TTC549 (cell line): Measurements from ENCODE around the gene KHDC3L.
"Not testable (repeated sequence)": the region's sequence is repeated elsewhere in the genome, so short reads cannot be mapped to it uniquely, and the experiment has no call there.

Source experiments
- FAIRE-seq: peaks from 2 replicates; lab custom pipeline; 2012; peaks lifted over from hg19 to GRCh38; lab: Jason Lieb, UNC

Gene KHDC3L

GRCh38 chr6:73369563-73369962 lies 7.1 kb downstream of the KHDC3L start, which contains the start of gene OOEP:
OOEP (minus strand) TSS chr6:73369897; CDS start chr6:73369792, 105 bp downstream.
- FAIRE-seq = no peak

DNA sequence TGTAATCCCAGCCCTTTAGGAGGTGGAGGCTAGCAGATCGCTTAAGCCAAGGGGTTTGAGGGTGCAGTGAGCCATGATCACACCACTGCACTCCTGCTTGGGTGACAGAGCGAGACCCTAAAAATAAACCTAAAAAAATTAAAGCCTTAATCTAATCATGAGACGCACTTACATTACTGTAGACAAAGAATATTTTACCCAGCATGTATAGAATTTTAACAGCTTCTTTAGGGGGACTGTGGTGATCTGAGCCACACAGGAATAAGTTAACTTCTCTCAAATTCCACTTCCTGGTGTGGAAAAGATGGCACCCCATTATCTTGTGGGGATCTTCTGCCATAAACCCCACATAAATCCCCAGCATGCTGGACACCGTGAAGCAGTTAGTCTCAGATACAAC lies 9.5 kb downstream of the KHDC3L start:
- no peak for FAIRE-seq

DNA sequence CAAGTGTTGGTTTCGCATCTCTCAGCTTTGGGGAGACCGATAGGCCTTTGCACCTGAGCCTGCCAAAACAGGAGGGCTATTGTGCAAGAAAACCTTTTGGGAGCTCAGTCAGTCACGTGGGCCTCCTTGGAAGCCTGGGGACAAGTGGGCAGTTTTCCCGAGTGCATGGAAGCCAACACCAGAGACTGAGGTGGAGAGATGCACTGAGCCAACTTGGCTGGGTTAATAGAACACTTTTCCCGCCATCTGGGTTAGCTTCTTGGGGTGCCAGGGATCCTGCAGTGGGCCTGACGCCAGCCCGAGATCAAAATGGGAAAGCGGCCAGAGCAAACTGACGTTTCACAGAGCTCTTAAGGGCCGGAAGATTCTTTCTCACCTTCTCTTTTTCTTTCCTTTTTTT lies 10.1 kb downstream of the KHDC3L start:
- no peak for FAIRE-seq

- FAIRE-seq = no peak
These were observed 12.8 kb downstream of the KHDC3L start for GRCh38 chr6:73375216-73375615.

DNA sequence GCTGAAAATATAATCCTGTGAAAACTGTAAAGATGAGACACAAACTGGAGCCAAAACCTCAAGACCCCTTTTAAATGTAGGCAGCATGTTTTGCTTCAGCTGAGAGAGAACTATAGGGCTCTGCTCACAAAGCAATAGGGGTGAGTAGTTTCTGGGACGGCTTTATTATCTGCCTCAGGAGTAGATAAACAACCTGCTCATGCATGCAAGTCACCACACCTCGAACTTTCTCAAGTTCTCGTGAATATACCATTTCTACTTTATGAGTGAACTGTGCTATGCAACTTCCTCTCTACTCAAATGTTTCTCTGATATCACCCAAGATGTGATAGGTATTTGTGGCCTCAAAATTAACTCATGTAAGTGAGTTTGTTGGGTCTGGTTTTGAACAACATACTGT lies 14.8 kb downstream of the KHDC3L start:
- no peak for FAIRE-seq

DNA sequence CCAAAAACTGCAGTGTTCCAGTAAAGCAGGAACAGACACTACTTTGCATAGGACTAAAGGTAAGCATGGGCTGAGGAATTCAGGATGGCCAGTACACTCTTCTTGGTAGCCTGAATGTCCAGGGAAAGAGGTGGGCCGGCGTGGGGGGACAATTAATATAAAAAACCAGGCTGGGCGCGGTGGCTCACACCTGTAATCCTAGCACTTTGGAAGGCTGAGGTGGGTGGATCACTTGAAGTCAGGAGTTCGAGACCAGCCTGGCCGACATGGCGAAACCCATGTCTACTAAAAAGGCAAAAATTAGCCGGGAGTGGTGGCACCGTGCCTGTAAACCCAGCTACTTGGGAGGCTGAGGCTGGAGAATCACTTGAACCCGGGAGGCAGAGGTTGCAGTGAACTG lies 19.1 kb downstream of the KHDC3L start:
- FAIRE-seq = not testable (repeated sequence)

DNA sequence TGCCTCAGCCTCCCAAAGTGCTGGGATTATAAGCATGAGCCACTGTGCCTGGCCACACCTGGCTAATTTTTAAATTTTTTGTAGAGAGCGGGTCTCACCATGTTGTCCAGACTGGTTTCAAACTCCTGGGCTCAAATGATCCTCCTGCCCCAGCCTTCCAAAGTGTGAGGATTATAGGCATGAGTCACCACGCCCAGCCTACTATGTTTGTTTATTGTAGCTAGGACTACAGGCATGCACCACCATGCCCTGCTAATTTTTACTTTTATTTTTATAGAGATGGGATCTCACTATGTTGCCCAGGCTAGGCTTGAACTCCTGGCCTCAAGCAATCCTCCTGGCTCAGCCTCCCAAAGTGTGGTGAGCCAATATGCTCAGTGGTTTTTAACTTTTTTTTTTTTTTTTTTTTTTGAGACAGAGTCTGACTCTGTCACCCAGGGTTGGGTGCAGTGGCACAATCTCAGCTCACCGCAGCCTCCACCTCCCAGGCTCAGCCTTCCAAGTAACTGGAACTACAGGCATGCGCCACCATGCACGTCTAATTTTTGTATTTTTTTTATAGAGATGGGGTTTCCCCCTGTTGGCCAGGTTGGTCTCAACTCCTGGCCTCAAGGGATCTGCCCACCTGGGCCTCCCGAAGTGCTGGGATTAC lies 20.1 kb downstream of the KHDC3L start:
- FAIRE-seq = no peak

DNA sequence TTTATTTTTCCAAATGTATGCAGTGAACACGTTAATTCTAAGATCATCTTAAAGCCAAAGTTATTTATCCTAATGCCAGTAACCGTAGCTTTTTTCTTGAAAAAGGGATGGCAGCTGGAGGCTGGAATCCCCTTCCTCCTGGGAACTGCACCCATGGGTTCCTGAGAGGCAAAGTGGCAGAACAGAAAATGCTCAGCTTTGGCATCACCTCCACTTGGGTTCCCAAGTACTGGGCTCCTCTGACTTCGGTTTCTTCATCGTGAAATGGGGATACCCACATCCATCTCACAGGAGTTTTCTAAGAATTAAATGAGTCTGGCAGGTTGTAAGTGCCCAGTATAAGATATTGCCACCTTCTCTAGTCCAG lies 26.0 kb downstream of the KHDC3L start:
- no peak for FAIRE-seq

- no peak for FAIRE-seq
These were observed 26.5 kb downstream of the KHDC3L start for GRCh38 chr6:73388800-73389512.

DNA sequence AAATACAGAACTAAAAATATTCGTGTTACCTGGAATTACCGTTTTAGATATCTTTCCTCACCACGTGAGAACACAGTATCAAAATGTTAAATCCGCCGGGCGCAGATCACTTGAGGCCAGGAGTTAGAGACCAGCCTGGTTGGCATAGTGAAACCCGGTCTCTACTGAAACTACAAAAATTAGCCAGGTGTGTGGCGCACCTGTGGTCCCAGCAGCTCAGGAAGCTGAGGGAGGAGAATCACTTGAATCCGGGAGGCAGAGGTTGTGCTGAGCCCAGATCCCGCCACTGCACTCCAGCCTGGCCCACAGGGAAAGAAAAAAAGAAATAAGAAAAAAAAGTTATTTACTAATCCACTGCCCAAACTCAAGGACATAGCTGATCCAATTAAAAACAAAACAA lies 27.4 kb downstream of the KHDC3L start:
- no peak for FAIRE-seq

DNA sequence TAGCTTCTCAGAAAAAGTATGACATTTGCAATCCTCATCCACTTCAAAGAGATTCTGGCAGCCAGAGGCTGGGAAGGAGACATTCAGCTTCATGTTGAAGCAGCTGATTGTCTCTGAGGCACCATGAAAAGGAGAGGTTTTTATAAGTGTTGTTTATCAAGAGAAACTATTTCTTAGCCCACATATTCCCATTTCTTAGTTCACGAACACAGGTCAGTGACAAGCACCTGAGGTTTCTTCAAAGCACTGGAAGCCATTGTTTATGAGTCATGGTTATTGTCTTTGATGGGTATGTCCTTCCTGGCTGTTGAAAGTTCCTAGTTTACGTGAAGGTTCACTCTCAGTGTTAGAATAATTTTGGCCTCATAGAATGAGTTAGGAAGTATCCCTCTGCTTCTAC lies 29.2 kb downstream of the KHDC3L start:
- no peak for FAIRE-seq

DNA sequence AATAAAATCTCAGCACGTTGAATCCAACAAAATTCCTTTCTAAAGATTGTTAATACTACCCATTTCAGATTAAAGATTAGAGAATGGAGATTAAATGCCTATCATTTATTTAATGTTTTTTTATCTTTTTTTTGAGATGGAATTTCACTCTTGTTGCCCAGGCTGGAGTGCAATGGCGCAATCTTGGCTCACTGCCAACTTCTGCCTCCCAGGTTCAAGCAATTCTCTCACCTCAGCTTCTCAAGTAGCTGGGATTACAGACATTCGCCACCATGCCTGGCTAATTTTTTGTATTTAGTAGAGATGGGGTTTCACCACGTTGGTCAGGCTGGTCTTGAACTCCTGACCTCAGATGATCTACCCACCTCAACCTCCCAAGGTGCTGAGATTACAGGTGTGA lies 29.7 kb downstream of the KHDC3L start:
- FAIRE-seq = not testable (repeated sequence)

DNA sequence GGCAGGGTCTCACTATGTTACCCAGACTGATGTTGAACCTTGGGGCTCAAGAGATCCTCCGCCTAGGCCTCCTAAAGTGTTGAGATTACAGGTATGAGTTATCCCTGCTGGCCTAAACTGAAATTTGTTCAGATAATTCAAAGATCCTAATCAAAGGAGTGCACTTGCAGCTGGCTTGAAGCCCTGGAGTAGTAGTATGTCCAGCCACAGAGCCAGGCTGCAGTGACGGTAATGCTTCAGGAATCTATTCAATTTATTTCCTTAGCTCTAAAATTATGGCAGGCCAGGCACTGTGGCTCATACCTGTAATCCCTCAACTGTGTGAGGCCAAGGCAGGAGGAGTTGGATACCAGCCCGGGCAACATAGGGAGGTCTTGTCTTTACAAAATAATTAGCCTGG lies 30.8 kb downstream of the KHDC3L start:
- FAIRE-seq = no peak

- FAIRE-seq = no peak
These were observed 32.3 kb downstream of the KHDC3L start, which contains the start of gene DDX43 for GRCh38 chr6:73394577-73395354. DDX43 (plus strand) TSS chr6:73394828; CDS start chr6:73394906, 78 bp downstream.

- FAIRE-seq = no peak
These were observed 33.4 kb downstream of the KHDC3L start for GRCh38 chr6:73395875-73396274.

DNA sequence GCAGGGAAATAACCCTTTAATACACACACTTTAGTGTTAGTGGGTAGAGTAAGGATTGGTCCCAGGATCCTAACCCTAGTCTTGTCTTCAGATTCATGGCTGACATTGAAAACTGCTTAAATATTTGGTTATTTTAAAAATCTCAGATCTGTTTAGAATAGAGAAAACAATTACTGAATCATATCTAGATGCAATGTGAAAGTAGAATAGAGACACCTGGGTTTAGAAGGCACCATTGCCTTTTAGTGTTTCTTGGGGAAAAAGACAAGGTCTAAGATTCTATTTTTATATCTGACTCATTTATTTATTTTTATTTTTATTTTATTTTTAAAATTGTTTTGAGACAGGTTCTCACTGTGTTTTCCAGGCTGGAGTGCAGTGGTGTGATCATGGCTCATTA lies 38.2 kb downstream of the KHDC3L start:
- FAIRE-seq = no peak

DNA sequence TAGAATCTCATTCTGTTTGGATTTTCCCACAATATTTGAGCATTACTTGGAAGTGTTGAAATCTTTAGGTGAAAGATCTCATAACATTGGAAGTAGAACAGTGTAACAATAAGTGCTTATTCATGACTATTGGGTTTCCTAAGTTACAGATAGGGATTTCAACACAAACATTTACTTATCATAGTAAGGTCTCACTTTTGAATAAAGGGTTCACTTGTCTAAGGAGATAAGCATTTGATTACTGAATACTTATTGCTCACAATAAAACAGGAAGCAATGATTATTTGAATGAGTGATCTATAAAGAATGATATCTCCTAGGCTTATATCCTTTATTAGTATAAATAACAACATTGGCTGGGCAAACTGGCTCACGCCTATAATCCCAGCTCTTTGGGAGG lies 46.9 kb downstream of the KHDC3L start:
- FAIRE-seq = no peak

DNA sequence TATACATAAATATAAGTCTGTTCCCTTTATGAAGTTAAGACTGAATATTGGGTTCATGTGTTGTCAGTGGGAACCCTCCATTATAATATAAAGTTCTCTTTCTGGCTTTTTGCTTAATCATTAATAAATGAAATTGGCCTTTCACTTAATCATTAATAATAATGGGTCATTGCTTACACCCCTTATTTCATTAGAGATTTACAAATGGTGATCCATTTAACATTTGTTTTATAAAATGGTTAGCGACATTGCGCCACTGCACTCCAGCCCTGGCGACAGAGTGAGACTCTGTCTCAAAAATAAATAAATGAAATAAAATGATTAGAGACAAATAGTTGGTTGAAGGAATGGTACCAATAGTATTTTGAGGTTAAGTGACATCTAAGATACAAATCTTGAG lies 50.6 kb downstream of the KHDC3L start:
- FAIRE-seq = no peak
